ENCODE results near the gene RAX. TPM values are rescaled to one million over a fixed set of nuclear protein-coding genes. Genes with fewer than 3 reads are reported as not detected.

RAX gene
- total RNA-seq, 1 donor from 2014 or later = not detected

DNA sequence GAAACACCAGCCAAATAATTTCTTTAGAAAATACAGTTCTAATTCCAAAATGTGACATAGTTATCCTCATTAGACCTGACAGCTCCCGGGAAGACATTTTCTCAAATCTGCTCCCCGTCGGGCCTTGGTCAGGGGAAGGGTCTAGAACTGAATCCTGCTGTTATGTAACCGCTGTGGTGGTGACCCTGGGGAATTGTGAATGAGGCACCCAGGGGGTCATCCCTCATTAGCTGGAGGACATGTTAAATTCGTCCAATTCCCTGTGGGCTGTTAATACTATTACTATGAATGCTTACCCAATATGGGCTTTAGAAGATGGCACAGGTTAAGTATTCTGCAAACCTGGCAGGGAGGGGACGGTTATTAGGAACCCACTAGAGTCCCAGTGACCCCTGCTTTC is 33.4 kb upstream of the RAX start:
- TF ChIP-seq, protein P1, sequence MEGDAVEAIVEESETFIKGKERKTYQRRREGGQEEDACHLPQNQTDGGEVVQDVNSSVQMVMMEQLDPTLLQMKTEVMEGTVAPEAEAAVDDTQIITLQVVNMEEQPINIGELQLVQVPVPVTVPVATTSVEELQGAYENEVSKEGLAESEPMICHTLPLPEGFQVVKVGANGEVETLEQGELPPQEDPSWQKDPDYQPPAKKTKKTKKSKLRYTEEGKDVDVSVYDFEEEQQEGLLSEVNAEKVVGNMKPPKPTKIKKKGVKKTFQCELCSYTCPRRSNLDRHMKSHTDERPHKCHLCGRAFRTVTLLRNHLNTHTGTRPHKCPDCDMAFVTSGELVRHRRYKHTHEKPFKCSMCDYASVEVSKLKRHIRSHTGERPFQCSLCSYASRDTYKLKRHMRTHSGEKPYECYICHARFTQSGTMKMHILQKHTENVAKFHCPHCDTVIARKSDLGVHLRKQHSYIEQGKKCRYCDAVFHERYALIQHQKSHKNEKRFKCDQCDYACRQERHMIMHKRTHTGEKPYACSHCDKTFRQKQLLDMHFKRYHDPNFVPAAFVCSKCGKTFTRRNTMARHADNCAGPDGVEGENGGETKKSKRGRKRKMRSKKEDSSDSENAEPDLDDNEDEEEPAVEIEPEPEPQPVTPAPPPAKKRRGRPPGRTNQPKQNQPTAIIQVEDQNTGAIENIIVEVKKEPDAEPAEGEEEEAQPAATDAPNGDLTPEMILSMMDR (IDR thresholded peaks at IDR 0.05) = no peak
- Mint-ChIP-seq H3K27me3 (ENCODE audit: low read depth) (peaks cover 45% of the 10 kb centered on the region), H3K27ac (ENCODE audit: unreplicated experiment) (no peak overlapping the region), H3K4me3 (ENCODE audit: unreplicated experiment) (no peak overlapping the region), H3K9me3 (ENCODE audit: low read depth) (no peaks in the 10 kb centered on the region), H3K4me1 (ENCODE audit: low read depth) (peaks cover 2% of the 10 kb centered on the region), H3K36me3 (ENCODE audit: low read depth) (no peaks in the 10 kb centered on the region)
- no peak for DNase-seq (ENCODE audit: low spot score)

DNA sequence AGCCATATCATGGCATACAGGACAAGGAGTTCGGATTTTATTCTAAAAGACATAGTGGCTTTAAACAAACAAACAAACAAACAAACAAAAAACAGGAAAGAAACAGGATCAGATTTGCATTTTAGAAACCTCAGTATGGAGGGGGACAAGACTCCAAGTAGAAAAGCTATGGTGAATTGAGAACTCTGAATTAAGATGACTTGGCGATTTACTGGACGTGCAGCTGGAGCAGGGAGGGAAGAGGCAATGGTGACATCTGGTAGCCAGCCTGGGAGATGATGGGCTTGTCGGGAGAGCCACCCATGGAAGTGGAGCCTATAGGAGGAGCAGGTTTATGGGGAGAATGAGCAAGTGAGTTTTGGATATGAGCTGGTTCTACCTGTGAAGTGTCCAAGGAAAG is 32.0 kb upstream of the RAX start:
- H3K4me3 Mint-ChIP-seq (ENCODE audit: unreplicated experiment) = no peak overlapping the region
- peaks cover 2% of the 10 kb centered on the region for H3K4me1 Mint-ChIP-seq (ENCODE audit: low read depth)
- TF ChIP-seq, protein P1 (IDR thresholded peaks at IDR 0.05) = no peak
- no peaks in the 10 kb centered on the region for H3K9me3 Mint-ChIP-seq (ENCODE audit: low read depth)
- DNase-seq (ENCODE audit: low spot score) = no peak
- no peak overlapping the region for H3K27ac Mint-ChIP-seq (ENCODE audit: unreplicated experiment)
- peaks cover 39% of the 10 kb centered on the region for H3K27me3 Mint-ChIP-seq (ENCODE audit: low read depth)
- H3K36me3 Mint-ChIP-seq (ENCODE audit: low read depth) = no peaks in the 10 kb centered on the region

DNA sequence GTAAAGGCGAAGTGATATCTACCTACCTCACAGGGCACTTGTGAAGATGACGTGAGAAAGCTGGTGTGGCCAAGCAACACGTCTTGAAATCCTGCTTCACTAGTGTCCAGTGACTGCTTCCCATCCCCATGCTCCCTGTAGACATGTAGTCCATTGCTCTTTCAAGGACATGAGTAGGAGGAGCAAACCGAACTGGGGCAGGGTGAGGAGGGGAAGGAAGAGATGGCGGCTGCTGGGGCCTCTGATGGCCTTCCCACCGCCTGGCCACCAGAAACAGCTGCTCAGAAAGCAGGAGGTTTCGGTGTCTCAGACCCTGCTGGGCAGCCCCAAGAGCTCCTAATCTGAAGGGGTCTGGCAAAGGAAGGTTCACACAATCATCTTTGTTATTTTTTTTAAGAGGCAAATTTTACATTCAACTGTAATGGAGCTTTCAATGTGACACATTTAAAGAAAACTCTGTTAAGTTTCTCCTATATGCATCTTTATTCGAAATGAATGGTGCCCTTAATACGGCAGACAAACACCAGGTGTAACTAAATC is 30.5 kb upstream of the RAX start:
- Mint-ChIP-seq H3K27ac (ENCODE audit: unreplicated experiment) (no peak overlapping the region), H3K36me3 (ENCODE audit: low read depth) (no peaks in the 10 kb centered on the region), H3K4me1 (ENCODE audit: low read depth) (peaks cover 2% of the 10 kb centered on the region), H3K27me3 (ENCODE audit: low read depth) (peaks cover 40% of the 10 kb centered on the region), H3K9me3 (ENCODE audit: low read depth) (no peaks in the 10 kb centered on the region), H3K4me3 (ENCODE audit: unreplicated experiment) (no peak overlapping the region)
- DNase-seq (ENCODE audit: low spot score) = no peak
- TF ChIP-seq, protein P1 (IDR thresholded peaks at IDR 0.05) = no peak

DNA sequence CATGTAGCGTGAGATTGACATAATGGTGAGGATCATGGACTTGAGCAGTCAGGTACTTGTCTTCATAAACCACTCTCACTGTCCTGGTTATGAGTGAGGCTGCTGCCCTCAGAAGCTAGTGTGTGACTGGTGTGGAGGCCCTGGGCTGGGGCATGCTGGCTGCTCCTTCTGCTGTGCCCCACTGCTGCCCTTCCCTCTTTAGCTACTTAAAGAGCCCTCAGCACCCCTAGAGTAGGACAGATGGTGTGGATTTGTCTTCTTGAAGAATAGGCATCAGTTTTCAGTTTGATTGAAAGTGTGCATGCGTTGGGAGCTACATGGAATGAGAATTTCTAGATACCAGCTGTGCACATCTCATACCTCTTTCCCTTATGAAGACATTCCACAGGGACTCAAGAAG is 29.8 kb upstream of the RAX start:
- no peaks in the 10 kb centered on the region for H3K9me3 Mint-ChIP-seq (ENCODE audit: low read depth)
- H3K27ac Mint-ChIP-seq (ENCODE audit: unreplicated experiment) = no peak overlapping the region
- TF ChIP-seq, protein P1 (IDR thresholded peaks at IDR 0.05) = no peak
- H3K4me3 Mint-ChIP-seq (ENCODE audit: unreplicated experiment) = no peak overlapping the region
- no peaks in the 10 kb centered on the region for H3K4me1 Mint-ChIP-seq (ENCODE audit: low read depth)
- H3K36me3 Mint-ChIP-seq (ENCODE audit: low read depth) = no peaks in the 10 kb centered on the region
- peaks cover 47% of the 10 kb centered on the region for H3K27me3 Mint-ChIP-seq (ENCODE audit: low read depth)
- DNase-seq (ENCODE audit: low spot score) = no peak

DNA sequence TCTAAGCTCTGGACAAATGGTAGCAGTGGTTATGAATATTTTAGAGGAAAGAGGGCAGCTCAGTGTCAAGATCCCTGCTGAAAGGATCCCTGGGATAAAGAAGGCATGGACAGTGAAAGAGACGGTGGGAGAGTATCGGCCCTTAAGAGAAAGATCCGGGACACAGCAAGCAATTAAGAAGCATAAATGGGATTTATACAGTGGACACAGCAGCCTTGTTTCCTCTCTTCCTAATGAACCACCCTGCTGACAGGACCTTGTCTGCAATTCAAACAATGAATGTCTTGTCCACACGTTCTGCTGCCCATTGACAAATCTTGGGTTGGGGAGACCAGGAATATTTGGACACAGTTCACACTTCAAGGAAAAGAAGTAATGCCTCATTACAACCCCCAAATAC is 28.7 kb upstream of the RAX start:
- no peaks in the 10 kb centered on the region for H3K4me1 Mint-ChIP-seq (ENCODE audit: low read depth)
- no peaks in the 10 kb centered on the region for H3K36me3 Mint-ChIP-seq (ENCODE audit: low read depth)
- H3K9me3 Mint-ChIP-seq (ENCODE audit: low read depth) = no peaks in the 10 kb centered on the region
- TF ChIP-seq, protein P1 (IDR thresholded peaks at IDR 0.05) = no peak
- peaks cover 47% of the 10 kb centered on the region for H3K27me3 Mint-ChIP-seq (ENCODE audit: low read depth)
- no peak overlapping the region for H3K4me3 Mint-ChIP-seq (ENCODE audit: unreplicated experiment)
- DNase-seq (ENCODE audit: low spot score) = no peak
- H3K27ac Mint-ChIP-seq (ENCODE audit: unreplicated experiment) = no peak overlapping the region

All from chondrocyte (in vitro differentiated cells).